H1 (cell line): ENCODE results near the gene GPRASP2.

Source experiments
- ATF3 ChIP-seq: IDR thresholded peaks from 2 replicates; pipeline ENCODE4 v1.6.1; 2011; ENCODE audit warnings: low read depth, mild to moderate bottlenecking, low read length; ENCODE audit not compliant: insufficient read depth
- CHD2 ChIP-seq: IDR thresholded peaks from 2 replicates; pipeline ENCODE4 v1.6.1; 2012; ENCODE audit warnings: low read length, improper control_type of control experiment
- CTCF ChIP-seq, 3 experiments: IDR thresholded peaks; 1 replicate in 2 of 3; 2 replicates in 1 of 3; pipeline versions ENCODE4 v1.5.1 to v1.6.1; 2011; ENCODE audit warnings: low read length in 3 of 3, mild to moderate bottlenecking in 3 of 3, inconsistent platforms in 2 of 3, low read depth in 1 of 3, moderate library complexity in 1 of 3; ENCODE audit not compliant: insufficient read depth in 1 of 3; ENCODE audit errors: control extremely low read depth in 1 of 3
- E2F6 ChIP-seq: IDR thresholded peaks from 2 replicates; pipeline ENCODE4 v1.6.1; 2012; ENCODE audit warnings: inconsistent platforms
- EZH2 ChIP-seq: fragments of 200-600 bp; sonication (generic); IDR thresholded peaks from 2 replicates; pipeline ENCODE4 v1.7.1; 2012; ENCODE audit warnings: low read depth, mild to moderate bottlenecking, moderate library complexity, low read length, inconsistent platforms; ENCODE audit not compliant: severe bottlenecking
- JUN ChIP-seq: IDR thresholded peaks from 2 replicates; pipeline ENCODE4 v1.6.1; 2011; ENCODE audit warnings: low read depth, mild to moderate bottlenecking, improper control_type of control experiment, low read length
- MAFK ChIP-seq: IDR thresholded peaks from 2 replicates; pipeline ENCODE4 v1.6.1; 2012; ENCODE audit warnings: low read depth, mild to moderate bottlenecking, improper control_type of control experiment, low read length
- POLR2A ChIP-seq, 2 experiments: IDR thresholded peaks; 1 replicate in 1 of 2; 2 replicates in 1 of 2; pipeline ENCODE4 v1.6.1; 2011; ENCODE audit warnings: low read depth in 2 of 2, low read length in 2 of 2, mild to moderate bottlenecking in 2 of 2; ENCODE audit errors: control extremely low read depth in 1 of 2
- RAD21 ChIP-seq, 2 experiments: IDR thresholded peaks in 1 of 2; conservative IDR thresholded peaks in 1 of 2; 2 replicates each; pipeline ENCODE4 v1.6.1; 2011; ENCODE audit warnings: low read depth in 2 of 2, low read length in 2 of 2, improper control_type of control experiment in 1 of 2, inconsistent platforms in 1 of 2, mild to moderate bottlenecking in 1 of 2, moderate library complexity in 1 of 2
- RBBP5 ChIP-seq: IDR thresholded peaks from 2 replicates; pipeline ENCODE4 v1.7.1; 2012; ENCODE audit warnings: low read depth, mild to moderate bottlenecking, inconsistent platforms, low read length, moderate library complexity, borderline replicate concordance
- SRF ChIP-seq: IDR thresholded peaks from 2 replicates; pipeline ENCODE4 v1.6.1; 2011; ENCODE audit warnings: mild to moderate bottlenecking, low read depth, low read length, moderate library complexity
- TBP ChIP-seq: IDR thresholded peaks from 2 replicates; pipeline ENCODE4 v1.6.1; 2011; ENCODE audit warnings: low read depth, low read length, improper control_type of control experiment
- TCF12 ChIP-seq: IDR thresholded peaks from 2 replicates; pipeline ENCODE4 v1.6.1; 2011; ENCODE audit warnings: low read depth, mild to moderate bottlenecking, low read length

DNA sequence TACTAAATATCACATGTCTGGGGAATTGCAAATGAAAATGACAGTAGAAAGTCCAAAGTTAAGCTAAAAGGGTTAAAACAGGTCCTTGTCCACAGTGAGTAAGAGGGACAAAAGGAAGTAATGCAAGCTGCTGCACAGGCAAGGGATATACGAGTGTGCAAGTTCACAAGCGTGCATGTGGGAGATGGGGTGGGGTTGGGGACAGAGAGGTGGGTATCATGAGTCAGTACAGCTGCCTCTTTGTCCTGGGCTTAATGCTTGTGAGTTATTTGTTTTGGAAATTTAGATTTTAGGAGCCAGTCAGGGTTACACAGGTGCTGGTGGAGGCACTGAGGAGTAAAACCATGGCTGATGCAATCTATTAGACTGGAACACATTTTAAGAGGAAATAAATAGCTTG, 3.3 kb upstream of the GPRASP2 start:
- no peak for TF ChIP-seq RAD21 (IDR thresholded peaks at IDR 0.05 in 1 of 2, conservative IDR thresholded peaks at IDR 0.05 in 1 of 2; ENCODE audit: low read depth in 2 of 2, low read length in 2 of 2)
- TF ChIP-seq ATF3: no peak
- no peak for TF ChIP-seq MAFK
- no peak for TF ChIP-seq TBP
- TF ChIP-seq RBBP5: no peak
- no peak for TF ChIP-seq CTCF (IDR thresholded peaks at IDR 0.05; ENCODE audit: control extremely low read depth in 1 of 3, insufficient read depth in 1 of 3, low read depth in 1 of 3, low read length in 3 of 3)
- TF ChIP-seq EZH2: no peak
- no peak for TF ChIP-seq CHD2
- no peak for TF ChIP-seq POLR2A (IDR thresholded peaks at IDR 0.05; ENCODE audit: control extremely low read depth in 1 of 2, low read depth in 2 of 2, low read length in 2 of 2)
- TF ChIP-seq JUN: no peak
- TF ChIP-seq SRF: no peak
- TF ChIP-seq E2F6: no peak
- no peak for TF ChIP-seq TCF12
